ENCODE measurements around the gene SMYD3.

- no peak for TF ChIP-seq CTCF (IDR thresholded peaks at IDR 0.05)
- TF ChIP-seq POLR2A (IDR thresholded peaks at IDR 0.05) = no peak
- no peak for TF ChIP-seq EP300 (IDR thresholded peaks at IDR 0.05)
- TF ChIP-seq POLR2AphosphoS5 (IDR thresholded peaks at IDR 0.05) = no peak
Observed at GRCh38 chr1:245829826-245830225, 677.3 kb downstream of the SMYD3 start.

All from gastroesophageal sphincter (tissue), 3 donors.